HG03175 (cell line): ENCODE data around the gene AAK1.
"Not testable (repeated sequence)": the region's sequence is repeated elsewhere in the genome, so short reads cannot be mapped to it uniquely, and the experiment has no call there.

Source experiments
- ATAC-seq: cut with Tn5 transposase; IDR thresholded peaks from one replicate; pipeline ENCODE4 v1.9.1; 2021; ENCODE audit warnings: mild to moderate bottlenecking, moderate library complexity; ENCODE audit not compliant: unreplicated experiment

AAK1 gene

GRCh38 chr2:69660637-69661036, 17.1 kb upstream of the AAK1 start:
- ATAC-seq, result no peak

- ATAC-seq, result no peak
Measured at GRCh38 chr2:69659941-69660483, 16.5 kb upstream of the AAK1 start.

- ATAC-seq, result no peak
Measured at GRCh38 chr2:69659349-69659748, 15.8 kb upstream of the AAK1 start.

- no peak for ATAC-seq
Measured at GRCh38 chr2:69652206-69652605, 8.7 kb upstream of the AAK1 start.

- not testable (repeated sequence) for ATAC-seq
Measured at GRCh38 chr2:69647196-69647595, 3.7 kb upstream of the AAK1 start.

- no peak for ATAC-seq
Measured at GRCh38 chr2:69646714-69647113, 3.2 kb upstream of the AAK1 start.

GRCh38 chr2:69645921-69646320, 2.4 kb upstream of the AAK1 start:
- ATAC-seq, result no peak

GRCh38 chr2:69645031-69645431, 1.5 kb upstream of the AAK1 start:
- no peak for ATAC-seq

- no peak for ATAC-seq
Measured at GRCh38 chr2:69644506-69644979, 1.0 kb upstream of the AAK1 start.

- ATAC-seq, result no peak
Measured at GRCh38 chr2:69642709-69643601, 584 bp downstream of the AAK1 start.

- ATAC-seq, result no peak
Measured at GRCh38 chr2:69641887-69642708, 1.4 kb downstream of the AAK1 start.

GRCh38 chr2:69641471-69641870, 2.1 kb downstream of the AAK1 start:
- no peak for ATAC-seq

- no peak for ATAC-seq
Measured at GRCh38 chr2:69639266-69639665, 4.3 kb downstream of the AAK1 start.

- no peak for ATAC-seq
Measured at GRCh38 chr2:69638630-69639029, 4.9 kb downstream of the AAK1 start.

- no peak for ATAC-seq
Measured at GRCh38 chr2:69637923-69638322, 5.6 kb downstream of the AAK1 start.

- no peak for ATAC-seq
Measured at GRCh38 chr2:69636395-69636794, 7.1 kb downstream of the AAK1 start.

GRCh38 chr2:69635432-69635831, 8.1 kb downstream of the AAK1 start:
- ATAC-seq, result no peak

GRCh38 chr2:69634196-69634821, 9.2 kb downstream of the AAK1 start:
- no peak for ATAC-seq

- no peak for ATAC-seq
Measured at GRCh38 chr2:69631402-69631801, 12.1 kb downstream of the AAK1 start.

- no peak for ATAC-seq
Measured at GRCh38 chr2:69629921-69630608, 13.5 kb downstream of the AAK1 start.
